Measurements from ENCODE around the gene DNM3. TPM values are rescaled to one million over a fixed set of nuclear protein-coding genes. Genes with fewer than 3 reads are reported as not detected.

The DNM3 gene
- total RNA-seq, 1 donor from 2014 or later, result 4.7 TPM

DNA sequence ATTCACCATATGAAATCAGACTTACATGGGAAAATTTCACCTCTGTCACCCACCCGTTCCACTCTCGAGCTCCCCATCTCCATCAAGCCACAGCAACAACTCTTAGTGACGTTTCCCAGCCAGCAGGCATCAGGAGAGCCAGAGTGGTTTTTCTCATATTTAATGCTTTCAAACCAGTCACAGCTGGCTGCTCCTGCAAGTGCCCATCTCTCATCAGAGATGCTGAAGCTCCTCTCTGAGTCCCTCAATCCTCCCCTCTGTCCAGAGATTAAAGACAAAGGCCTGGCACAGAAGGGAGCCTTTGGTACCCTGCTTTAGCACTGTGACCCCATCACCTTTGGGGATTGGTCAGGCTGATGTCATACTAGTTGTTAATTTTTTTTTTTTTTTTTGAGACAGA, 277.3 kb downstream of the DNM3 start:
- Histone ChIP-seq H3K9me3 (ENCODE audit: insufficient read depth, low read depth, low read length) (no peaks in the 10 kb centered on the region), H3K36me3 (ENCODE audit: insufficient read depth, low read length) (no peaks in the 10 kb centered on the region), H4K20me1 (ENCODE audit: insufficient read depth, low read length) (no peaks in the 10 kb centered on the region), H3K27ac (ENCODE audit: low read depth, low read length) (no peak overlapping the region), H2AFZ (ENCODE audit: low read depth, low read length) (no peak overlapping the region), H3K27me3 (ENCODE audit: insufficient read depth, low read length) (no peaks in the 10 kb centered on the region), H3K79me2 (ENCODE audit: insufficient read depth, low read length) (no peaks in the 10 kb centered on the region), H3K4me2 (ENCODE audit: low read length) (no peak overlapping the region), H3K4me3 (ENCODE audit: insufficient read depth, low read depth, low read length) (no peak overlapping the region), H3K9ac (ENCODE audit: low read length) (no peak overlapping the region), H3K4me1 (ENCODE audit: insufficient read depth, low read length) (no peaks in the 10 kb centered on the region)
- Mint-ChIP-seq H3K9me3 (ENCODE audit: unreplicated experiment) (no peaks in the 10 kb centered on the region), H3K27ac (ENCODE audit: unreplicated experiment) (no peak overlapping the region), H3K4me3 (ENCODE audit: unreplicated experiment) (no peak overlapping the region), H3K36me3 (ENCODE audit: low read depth, unreplicated experiment) (peaks cover 2% of the 10 kb centered on the region), H3K27me3 (ENCODE audit: low read depth, unreplicated experiment) (no peaks in the 10 kb centered on the region), H3K4me1 (ENCODE audit: low read depth, unreplicated experiment) (peaks cover 11% of the 10 kb centered on the region)
- FAIRE-seq (no peak), DNase-seq (ENCODE audit: low read depth) (no peak)
- TF ChIP-seq, protein P1, sequence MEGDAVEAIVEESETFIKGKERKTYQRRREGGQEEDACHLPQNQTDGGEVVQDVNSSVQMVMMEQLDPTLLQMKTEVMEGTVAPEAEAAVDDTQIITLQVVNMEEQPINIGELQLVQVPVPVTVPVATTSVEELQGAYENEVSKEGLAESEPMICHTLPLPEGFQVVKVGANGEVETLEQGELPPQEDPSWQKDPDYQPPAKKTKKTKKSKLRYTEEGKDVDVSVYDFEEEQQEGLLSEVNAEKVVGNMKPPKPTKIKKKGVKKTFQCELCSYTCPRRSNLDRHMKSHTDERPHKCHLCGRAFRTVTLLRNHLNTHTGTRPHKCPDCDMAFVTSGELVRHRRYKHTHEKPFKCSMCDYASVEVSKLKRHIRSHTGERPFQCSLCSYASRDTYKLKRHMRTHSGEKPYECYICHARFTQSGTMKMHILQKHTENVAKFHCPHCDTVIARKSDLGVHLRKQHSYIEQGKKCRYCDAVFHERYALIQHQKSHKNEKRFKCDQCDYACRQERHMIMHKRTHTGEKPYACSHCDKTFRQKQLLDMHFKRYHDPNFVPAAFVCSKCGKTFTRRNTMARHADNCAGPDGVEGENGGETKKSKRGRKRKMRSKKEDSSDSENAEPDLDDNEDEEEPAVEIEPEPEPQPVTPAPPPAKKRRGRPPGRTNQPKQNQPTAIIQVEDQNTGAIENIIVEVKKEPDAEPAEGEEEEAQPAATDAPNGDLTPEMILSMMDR (IDR thresholded peaks at IDR 0.05; ENCODE audit: insufficient read depth, low read depth, low read length), result no peak
- TF ChIP-seq EZH2 (IDR thresholded peaks at IDR 0.05; ENCODE audit: insufficient read depth, low read length), result no peak

DNA sequence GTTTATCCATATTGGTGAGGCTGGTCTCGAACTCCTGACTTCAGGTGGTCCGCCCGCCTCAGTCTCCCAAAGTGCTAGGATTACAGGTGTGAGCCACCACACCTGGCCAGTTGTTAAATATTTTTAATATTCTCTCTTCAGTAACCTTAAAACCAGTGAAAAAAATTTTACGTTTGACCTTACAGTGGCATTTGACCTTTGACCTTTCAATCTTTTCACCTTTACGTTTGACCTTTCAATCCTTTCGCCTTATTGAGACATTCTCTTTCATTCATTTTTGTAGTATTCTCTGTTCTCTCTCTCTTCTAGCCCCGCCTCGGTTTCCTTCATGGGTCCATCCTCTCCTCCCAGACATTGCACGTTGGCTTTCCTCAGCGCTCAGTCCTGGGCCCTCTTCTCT, 277.9 kb downstream of the DNM3 start:
- H3K4me1 Mint-ChIP-seq (ENCODE audit: low read depth, unreplicated experiment), result peaks cover 11% of the 10 kb centered on the region
- Histone ChIP-seq H3K4me1 (ENCODE audit: insufficient read depth, low read length) (no peaks in the 10 kb centered on the region), H3K27ac (ENCODE audit: low read depth, low read length) (no peak overlapping the region), H3K9ac (ENCODE audit: low read length) (no peak overlapping the region), H4K20me1 (ENCODE audit: insufficient read depth, low read length) (no peaks in the 10 kb centered on the region), H3K79me2 (ENCODE audit: insufficient read depth, low read length) (no peaks in the 10 kb centered on the region), H3K27me3 (ENCODE audit: insufficient read depth, low read length) (no peaks in the 10 kb centered on the region), H3K36me3 (ENCODE audit: insufficient read depth, low read length) (no peaks in the 10 kb centered on the region), H3K9me3 (ENCODE audit: insufficient read depth, low read depth, low read length) (no peaks in the 10 kb centered on the region), H3K4me3 (ENCODE audit: insufficient read depth, low read depth, low read length) (no peak overlapping the region), H3K4me2 (ENCODE audit: low read length) (no peak overlapping the region), H2AFZ (ENCODE audit: low read depth, low read length) (no peak overlapping the region)
- no peak for DNase-seq (ENCODE audit: low read depth)
- H3K9me3 Mint-ChIP-seq (ENCODE audit: unreplicated experiment), result no peaks in the 10 kb centered on the region
- H3K27ac Mint-ChIP-seq (ENCODE audit: unreplicated experiment), result no peak overlapping the region
- peaks cover 2% of the 10 kb centered on the region for H3K36me3 Mint-ChIP-seq (ENCODE audit: low read depth, unreplicated experiment)
- H3K4me3 Mint-ChIP-seq (ENCODE audit: unreplicated experiment), result no peak overlapping the region
- no peaks in the 10 kb centered on the region for H3K27me3 Mint-ChIP-seq (ENCODE audit: low read depth, unreplicated experiment)
- TF ChIP-seq, protein P1 (IDR thresholded peaks at IDR 0.05; ENCODE audit: insufficient read depth, low read depth, low read length), result no peak
- no peak for TF ChIP-seq EZH2 (IDR thresholded peaks at IDR 0.05; ENCODE audit: insufficient read depth, low read length)
- FAIRE-seq, result no peak

DNA sequence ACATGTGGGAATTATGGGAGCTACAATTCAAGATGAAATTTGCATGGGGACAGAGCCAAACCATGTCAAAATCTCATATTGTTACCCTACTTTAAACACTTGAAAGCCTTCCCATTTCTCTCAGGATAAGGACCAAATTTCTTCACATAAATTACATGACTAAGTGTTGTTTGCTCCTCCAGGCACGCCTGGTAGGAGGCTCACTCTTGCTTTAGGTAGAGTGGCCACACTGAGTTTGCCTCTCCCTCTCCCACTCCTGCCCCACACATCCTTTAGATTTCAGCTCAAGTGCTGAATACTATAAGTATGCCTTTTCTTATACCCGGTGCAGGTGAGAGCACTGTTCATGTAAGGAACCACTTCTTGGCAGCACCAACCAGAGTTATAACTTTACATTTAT, 279.1 kb downstream of the DNM3 start:
- Histone ChIP-seq H3K79me2 (ENCODE audit: insufficient read depth, low read length) (no peaks in the 10 kb centered on the region), H4K20me1 (ENCODE audit: insufficient read depth, low read length) (no peaks in the 10 kb centered on the region), H2AFZ (ENCODE audit: low read depth, low read length) (no peak overlapping the region), H3K27ac (ENCODE audit: low read depth, low read length) (no peak overlapping the region), H3K9me3 (ENCODE audit: insufficient read depth, low read depth, low read length) (no peaks in the 10 kb centered on the region), H3K36me3 (ENCODE audit: insufficient read depth, low read length) (no peaks in the 10 kb centered on the region), H3K4me1 (ENCODE audit: insufficient read depth, low read length) (no peaks in the 10 kb centered on the region), H3K4me2 (ENCODE audit: low read length) (no peak overlapping the region), H3K27me3 (ENCODE audit: insufficient read depth, low read length) (no peaks in the 10 kb centered on the region), H3K4me3 (ENCODE audit: insufficient read depth, low read depth, low read length) (no peak overlapping the region), H3K9ac (ENCODE audit: low read length) (no peak overlapping the region)
- no peaks in the 10 kb centered on the region for H3K27me3 Mint-ChIP-seq (ENCODE audit: low read depth, unreplicated experiment)
- H3K36me3 Mint-ChIP-seq (ENCODE audit: low read depth, unreplicated experiment), result peaks cover 2% of the 10 kb centered on the region
- H3K9me3 Mint-ChIP-seq (ENCODE audit: unreplicated experiment), result no peaks in the 10 kb centered on the region
- H3K27ac Mint-ChIP-seq (ENCODE audit: unreplicated experiment), result no peak overlapping the region
- H3K4me1 Mint-ChIP-seq (ENCODE audit: low read depth, unreplicated experiment), result peaks cover 8% of the 10 kb centered on the region
- no peak for DNase-seq (ENCODE audit: low read depth)
- FAIRE-seq, result no peak
- H3K4me3 Mint-ChIP-seq (ENCODE audit: unreplicated experiment), result no peak overlapping the region
- TF ChIP-seq EZH2 (IDR thresholded peaks at IDR 0.05; ENCODE audit: insufficient read depth, low read length), result no peak
- TF ChIP-seq, protein P1 (IDR thresholded peaks at IDR 0.05; ENCODE audit: insufficient read depth, low read depth, low read length), result no peak
